H9 (cell line): ENCODE data around the gene FAM185A. TPM values are rescaled to one million over a fixed set of nuclear protein-coding genes. Genes with fewer than 3 reads are reported as not detected.

Source experiments
- DNase-seq: peaks from one replicate; pipeline ENCODE4 v3.0.0-alpha.2; 2017
- H2AFZ ChIP-seq: one replicate; pipeline ENCODE4 v1.6.1; 2013; ENCODE audit warnings: mild to moderate bottlenecking, low read length, control low read depth, moderate library complexity
- H2AK5ac ChIP-seq: 2 replicates; pipeline ENCODE4 v1.6.1; 2013; ENCODE audit warnings: low read length, control low read depth, mixed read lengths; ENCODE audit not compliant: insufficient read length
- H2BK120ac ChIP-seq: one replicate; pipeline ENCODE4 v1.6.1; 2013; ENCODE audit warnings: low read depth, mild to moderate bottlenecking, low read length, control low read depth, inconsistent platforms; ENCODE audit not compliant: poor library complexity, severe bottlenecking
- H2BK12ac ChIP-seq: 2 replicates; pipeline ENCODE4 v1.6.1; 2013; ENCODE audit warnings: low read length, control low read depth, mixed read lengths, low read depth; ENCODE audit not compliant: insufficient read length
- H2BK15ac ChIP-seq: 2 replicates; pipeline ENCODE4 v1.6.1; 2013; ENCODE audit warnings: low read depth, low read length, control low read depth
- H2BK20ac ChIP-seq: one replicate; pipeline ENCODE4 v1.6.1; 2013; ENCODE audit warnings: low read depth, mild to moderate bottlenecking, low read length, control low read depth, inconsistent platforms; ENCODE audit not compliant: poor library complexity, severe bottlenecking
- H2BK5ac ChIP-seq: 2 replicates; pipeline ENCODE4 v1.6.1; 2013; ENCODE audit warnings: low read length, control low read depth, mixed read lengths; ENCODE audit not compliant: insufficient read length
- H3K14ac ChIP-seq: 2 replicates; pipeline ENCODE4 v1.6.1; 2013; ENCODE audit warnings: low read length, control low read depth; ENCODE audit not compliant: insufficient read depth
- H3K18ac ChIP-seq: 2 replicates; pipeline ENCODE4 v1.6.1; 2013; ENCODE audit warnings: low read depth, mild to moderate bottlenecking, mixed read lengths, low read length, control low read depth; ENCODE audit not compliant: insufficient read length
- H3K23ac ChIP-seq: 2 replicates; pipeline ENCODE4 v1.6.1; 2013; ENCODE audit warnings: low read length, control low read depth, mixed read lengths, low read depth; ENCODE audit not compliant: insufficient read length
- H3K23me2 ChIP-seq: 2 replicates; pipeline ENCODE4 v1.6.1; 2013; ENCODE audit warnings: low read depth, mild to moderate bottlenecking, mixed read lengths, low read length, control low read depth; ENCODE audit not compliant: insufficient read length, poor library complexity, severe bottlenecking
- H3K27ac ChIP-seq: 2 replicates; pipeline ENCODE4 v1.5.1; 2013; ENCODE audit warnings: low read length, control low read depth, mixed read lengths, low read depth; ENCODE audit not compliant: insufficient read length
- H3K27me3 ChIP-seq: 2 replicates; pipeline ENCODE4 v1.6.1; 2013; ENCODE audit warnings: low read length, control low read depth, inconsistent platforms; ENCODE audit not compliant: insufficient read depth
- H3K4ac ChIP-seq: 2 replicates; pipeline ENCODE4 v1.6.1; 2013; ENCODE audit warnings: low read depth, mild to moderate bottlenecking, control low read depth, inconsistent platforms, low read length, moderate library complexity
- H3K4me1 ChIP-seq: 2 replicates; pipeline ENCODE4 v1.6.1; 2013; ENCODE audit warnings: low read length, control low read depth, inconsistent platforms; ENCODE audit not compliant: insufficient read depth
- H3K4me2 ChIP-seq: 2 replicates; pipeline ENCODE4 v1.6.1; 2013; ENCODE audit warnings: low read length, control low read depth, mixed read lengths; ENCODE audit not compliant: insufficient read length, insufficient read depth
- H3K56ac ChIP-seq: 2 replicates; pipeline ENCODE4 v1.6.1; 2013; ENCODE audit warnings: low read depth, mild to moderate bottlenecking, mixed read lengths, low read length, control low read depth; ENCODE audit not compliant: insufficient read length
- H3K79me1 ChIP-seq: 2 replicates; pipeline ENCODE4 v1.6.1; 2013; ENCODE audit warnings: low read depth, mild to moderate bottlenecking, moderate library complexity, low read length, control low read depth, inconsistent platforms; ENCODE audit not compliant: insufficient read depth, poor library complexity, severe bottlenecking
- H3K79me2 ChIP-seq: 2 replicates; pipeline ENCODE4 v1.6.1; 2013; ENCODE audit warnings: low read length, control low read depth, inconsistent platforms; ENCODE audit not compliant: insufficient read depth
- H3K9ac ChIP-seq: 2 replicates; pipeline ENCODE4 v1.6.1; 2013; ENCODE audit warnings: low read length, control low read depth, mixed read lengths; ENCODE audit not compliant: insufficient read length; ENCODE audit errors: extremely low read depth
- H3K9me3 ChIP-seq: one replicate; pipeline ENCODE4 v1.6.1; 2013; ENCODE audit warnings: low read depth, low read length, inconsistent platforms; ENCODE audit not compliant: control insufficient read depth
- H3T11ph ChIP-seq: one replicate; pipeline ENCODE4 v1.6.1; 2013; ENCODE audit warnings: mild to moderate bottlenecking, low read length, control low read depth, inconsistent platforms
- H4K20me1 ChIP-seq: one replicate; pipeline ENCODE4 v1.6.1; 2013; ENCODE audit not compliant: control insufficient read depth, insufficient read length, insufficient read depth
- H4K5ac ChIP-seq: 2 replicates; pipeline ENCODE4 v1.6.1; 2013; ENCODE audit warnings: low read depth, mild to moderate bottlenecking, mixed read lengths, low read length, control low read depth; ENCODE audit not compliant: insufficient read length
- H4K8ac ChIP-seq: replicated peaks from 2 replicates; pipeline ENCODE4 v1.6.1; 2013; ENCODE audit warnings: low read length, control low read depth, mixed read lengths, low read depth; ENCODE audit not compliant: insufficient read length
- H4K91ac ChIP-seq: 2 replicates; pipeline ENCODE4 v1.6.1; 2013; ENCODE audit warnings: low read depth, mild to moderate bottlenecking, moderate library complexity, mixed read lengths, low read length, control low read depth; ENCODE audit not compliant: insufficient read length
- H3K27ac Mint-ChIP-seq, 3 experiments: 2 replicates in 2 of 3; 3 replicates in 1 of 3; pipeline ENCODE4 v1.8.0; 2020 to 2021; ENCODE audit warnings: mixed read lengths in 3 of 3, mild to moderate bottlenecking in 1 of 3, moderate library complexity in 1 of 3
- H3K27me3 Mint-ChIP-seq: 2 replicates; pipeline ENCODE4 v1.8.0; 2021; ENCODE audit warnings: low read depth, mild to moderate bottlenecking, moderate library complexity, mixed read lengths
- H3K36me3 Mint-ChIP-seq, 3 experiments: 2 replicates in 2 of 3; 3 replicates in 1 of 3; pipeline ENCODE4 v1.8.0; 2020 to 2021; ENCODE audit warnings: low read depth in 3 of 3, mixed read lengths in 3 of 3; ENCODE audit not compliant: insufficient read depth in 1 of 3
- H3K4me1 Mint-ChIP-seq, 2 experiments: 2 replicates each; pipeline ENCODE4 v1.8.0; 2020; ENCODE audit warnings: mixed read lengths in 2 of 2
- H3K4me3 Mint-ChIP-seq, 2 experiments: 2 replicates in 1 of 2; 3 replicates in 1 of 2; pipeline ENCODE4 v1.8.0; 2020 to 2021; ENCODE audit warnings: mild to moderate bottlenecking in 2 of 2, mixed read lengths in 2 of 2, moderate library complexity in 1 of 2
- H3K9me3 Mint-ChIP-seq, 2 experiments: 2 replicates in 1 of 2; 3 replicates in 1 of 2; pipeline ENCODE4 v1.8.0; 2020; ENCODE audit warnings: mild to moderate bottlenecking in 2 of 2, mixed read lengths in 2 of 2, moderate library complexity in 1 of 2
- CTCF ChIP-seq: fragments of 200-600 bp; sonication (generic); conservative IDR thresholded peaks from 3 replicates; pipeline ENCODE4 v1.8.0; 2021; ENCODE audit warnings: antibody characterized with exemption, mild to moderate bottlenecking
- WGBS: extraction: QIAGEN DNeasy Blood & Tissue Kit; methylation state at CpG from one replicate; pipeline ENCODE4 v1.1.7; 2013; ENCODE audit warnings: missing lambda C conversion rate, low lambda C conversion rate, mixed read lengths; ENCODE audit not compliant: insufficient read length; ENCODE audit errors: extremely low coverage; 5-methylcytosine and 5-hydroxymethylcytosine counted together
- total RNA-seq: library from RNA; stranded (reverse); gene quantifications from 2 replicates; pipeline ENCODE4 v1.2.1, GENCODE V29; 2021

FAM185A gene
- total RNA-seq, 1 experiment from 2014 or later, result 7.0 TPM

GRCh38 chr7:102828286-102828685 lies 79.5 kb downstream of the FAM185A start:
- no peak overlapping the region for H3K27ac ChIP-seq
- no peaks in the 10 kb centered on the region for H3K79me1 ChIP-seq
- H2BK12ac ChIP-seq, result no peak overlapping the region
- no peak overlapping the region for H3T11ph ChIP-seq
- Mint-ChIP-seq H3K36me3 (peaks cover 0 to 12% (median 4%) of the 10 kb centered on the region in 3 experiments; a peak in 5 of 7 replicates), H3K4me1 (peaks cover 16 to 18% of the 10 kb centered on the region in 2 experiments), H3K9me3 (no peaks in the 10 kb centered on the region), H3K27ac (no peak overlapping the region), H3K4me3 (no peak overlapping the region), H3K27me3 (no peaks in the 10 kb centered on the region)
- TF ChIP-seq CTCF, result no peak
- H4K5ac ChIP-seq, result no peak overlapping the region
- no peak overlapping the region for H2AFZ ChIP-seq
- no peak for DNase-seq
- H3K27me3 ChIP-seq, result no peaks in the 10 kb centered on the region
- no peak overlapping the region for H3K18ac ChIP-seq
- H2BK20ac ChIP-seq, result no peak overlapping the region
- H3K9me3 ChIP-seq, result no peaks in the 10 kb centered on the region
- no peak overlapping the region for H3K56ac ChIP-seq
- no peaks in the 10 kb centered on the region for H3K4me1 ChIP-seq
- H3K4ac ChIP-seq, result no peak overlapping the region
- H3K4me2 ChIP-seq, result no peak overlapping the region
- H3K23ac ChIP-seq, result no peak overlapping the region
- H4K8ac ChIP-seq, result no peak overlapping the region
- H3K9ac ChIP-seq, result no peak overlapping the region
- H4K91ac ChIP-seq, result no peak overlapping the region
- no peaks in the 10 kb centered on the region for H3K79me2 ChIP-seq
- no peak overlapping the region for H2BK5ac ChIP-seq
- no peak overlapping the region for H3K14ac ChIP-seq
- no peak overlapping the region for H2AK5ac ChIP-seq
- WGBS, result no CpG with 5 or more reads among the region's 2 CpGs
- no peaks in the 10 kb centered on the region for H3K23me2 ChIP-seq
- H4K20me1 ChIP-seq, result no peaks in the 10 kb centered on the region
- H2BK15ac ChIP-seq, result no peak overlapping the region
- no peak overlapping the region for H2BK120ac ChIP-seq
